NCI-H82 treated with DMSO at 0.1 percent for 48 hours (cell line): Measurements from ENCODE around the gene ZNF682.
A peak's percentile ranks its signal among the peaks of the same experiment; 100 is the strongest.
"Not testable (repeated sequence)": the region's sequence is repeated elsewhere in the genome, so short reads cannot be mapped to it uniquely, and the experiment has no call there.

Source experiments
- DNase-seq: peaks from one replicate; lab custom pipeline; 2025; ENCODE audit not compliant: unreplicated experiment; lab: John Stamatoyannopoulos, UW

ZNF682 gene

GRCh38 chr19:20005741-20006140 lies 33.6 kb downstream of the ZNF682 start:
- no peak for DNase-seq

- DNase-seq: no peak
Observed at GRCh38 chr19:19997656-19998268, 41.5 kb downstream of the ZNF682 start.

GRCh38 chr19:19966862-19967261 lies 72.4 kb downstream of the ZNF682 start:
- no peak for DNase-seq

- DNase-seq: not testable (repeated sequence)
Observed at GRCh38 chr19:19966126-19966525, 73.2 kb downstream of the ZNF682 start.

GRCh38 chr19:19964416-19964815 lies 74.9 kb downstream of the ZNF682 start:
- DNase-seq: no peak

- peak; percentile 18 for DNase-seq
Observed at GRCh38 chr19:19959151-19959799, 80.0 kb downstream of the ZNF682 start.

GRCh38 chr19:19957766-19958165 lies 81.5 kb downstream of the ZNF682 start:
- DNase-seq: not testable (repeated sequence)

- no peak for DNase-seq
Observed at GRCh38 chr19:19956434-19957075, 82.8 kb downstream of the ZNF682 start.

- no peak for DNase-seq
Observed at GRCh38 chr19:19955208-19955607, 84.1 kb downstream of the ZNF682 start.
